ENCODE measurements around the gene PIGZ. TPM values are rescaled to one million over a fixed set of nuclear protein-coding genes. Genes with fewer than 3 reads are reported as not detected.

Gene PIGZ
- total and polyA plus RNA-seq, 9 of the 15 experiments (the other 6 are each of a cell fraction or from before 2014, with no cell fraction given): 0.15 to 1.8 (median 0.76) TPM

GRCh38 chr3:196974661-196975060, 6.0 kb upstream of the PIGZ start (continued):
- TF ChIP-seq RERE (CRISPR knock-in tag; IDR thresholded peaks at IDR 0.05; ENCODE audit: borderline replicate concordance) (no peak), ZNF77 (CRISPR knock-in tag; IDR thresholded peaks at IDR 0.05) (no peak), PCBP2 (IDR thresholded peaks at IDR 0.05; ENCODE audit: low read depth, low read length, poor library complexity, severe bottlenecking) (no peak), FOS (IDR thresholded peaks at IDR 0.05; ENCODE audit: extremely low read depth, insufficient read length) (no peak), GABPB1 (CRISPR knock-in tag; IDR thresholded peaks at IDR 0.05) (no peak)
- TF ChIP-seq, protein P1, sequence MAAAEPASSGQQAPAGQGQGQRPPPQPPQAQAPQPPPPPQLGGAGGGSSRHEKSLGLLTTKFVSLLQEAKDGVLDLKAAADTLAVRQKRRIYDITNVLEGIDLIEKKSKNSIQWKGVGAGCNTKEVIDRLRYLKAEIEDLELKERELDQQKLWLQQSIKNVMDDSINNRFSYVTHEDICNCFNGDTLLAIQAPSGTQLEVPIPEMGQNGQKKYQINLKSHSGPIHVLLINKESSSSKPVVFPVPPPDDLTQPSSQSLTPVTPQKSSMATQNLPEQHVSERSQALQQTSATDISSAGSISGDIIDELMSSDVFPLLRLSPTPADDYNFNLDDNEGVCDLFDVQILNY (CRISPR knock-in tag; IDR thresholded peaks at IDR 0.05): no peak
